Testis (tissue), 3 donors: ENCODE results near the gene DCHS1. TPM values are rescaled to one million over a fixed set of nuclear protein-coding genes. Genes with fewer than 3 reads are reported as not detected.

Experiments
- DNase-seq: peaks from one replicate; pipeline ENCODE4 v3.0.0-alpha.2; 2019
- H3K27ac ChIP-seq, 2 donors: fragments of 200-600 bp; sonication (generic); one replicate each; pipeline ENCODE4 v1.5.1; 2019
- H3K27me3 ChIP-seq: fragments of 200-600 bp; sonication (generic); one replicate; pipeline ENCODE4 v1.5.1; 2019
- H3K36me3 ChIP-seq: fragments of 200-600 bp; sonication (generic); one replicate; pipeline ENCODE4 v1.5.1; 2017; ENCODE audit warnings: low read depth; ENCODE audit errors: missing control alignments
- H3K4me1 ChIP-seq: fragments of 200-600 bp; sonication (generic); one replicate; pipeline ENCODE4 v1.5.1; 2019
- H3K4me3 ChIP-seq, 2 donors: fragments of 200-600 bp; sonication (generic); one replicate each; pipeline ENCODE4 v1.5.1; 2017 to 2019
- H3K9me3 ChIP-seq: fragments of 200-600 bp; sonication (generic); one replicate; pipeline ENCODE4 v1.5.1; 2017
- CTCF ChIP-seq, 3 experiments: fragments of 450-650 bp in 2 of 3; fragments of 200-600 bp in 1 of 3; sonication (generic) in 1 of 3; IDR thresholded peaks; one replicate each; pipeline ENCODE4 v1.5.1; 2016 to 2019; ENCODE audit warnings: antibody characterized with exemption in 3 of 3, mild to moderate bottlenecking in 2 of 3, moderate library complexity in 1 of 3
- POLR2A ChIP-seq: fragments of 450-650 bp; IDR thresholded peaks from one replicate; pipeline ENCODE4 v1.6.1; 2017; ENCODE audit warnings: antibody characterized with exemption, mild to moderate bottlenecking, moderate library complexity
- WGBS, 2 donors: methylation state at CpG; one replicate each; pipeline ENCODE4 v1.1.5; 2018; 5-methylcytosine and 5-hydroxymethylcytosine counted together
- intact Hi-C: fragments of 100-400 bp; cut with DNase I; formaldehyde crosslinking; loops from one replicate; pipeline ENCODE4 v1.15.1; 2023; ENCODE audit warnings: low total_unique reads
- polyA plus RNA-seq: library from polyadenylated mRNA; stranded (reverse); fragments of 350-450 nt; fragmentation: Illumina TruSeq; extraction: RNeasy Lipid Tissue Mini Kit (QIAGEN cat#74804); gene quantifications from one replicate; pipeline ENCODE4 v1.2.3, GENCODE V29; 2014; ENCODE audit warnings: low read depth, low replicate concordance; ENCODE audit not compliant: insufficient read depth
- total RNA-seq, 2 donors: library from RNA; depleted of rRNA; stranded (reverse); fragments of >200 nt; gene quantifications; one replicate each; pipeline ENCODE4 v1.2.3, GENCODE V29; 2016

DCHS1 gene
- total and polyA plus RNA-seq, 3 donors from 2014 or later, result 7.1 to 14.2 (median 8.8) TPM

DNA sequence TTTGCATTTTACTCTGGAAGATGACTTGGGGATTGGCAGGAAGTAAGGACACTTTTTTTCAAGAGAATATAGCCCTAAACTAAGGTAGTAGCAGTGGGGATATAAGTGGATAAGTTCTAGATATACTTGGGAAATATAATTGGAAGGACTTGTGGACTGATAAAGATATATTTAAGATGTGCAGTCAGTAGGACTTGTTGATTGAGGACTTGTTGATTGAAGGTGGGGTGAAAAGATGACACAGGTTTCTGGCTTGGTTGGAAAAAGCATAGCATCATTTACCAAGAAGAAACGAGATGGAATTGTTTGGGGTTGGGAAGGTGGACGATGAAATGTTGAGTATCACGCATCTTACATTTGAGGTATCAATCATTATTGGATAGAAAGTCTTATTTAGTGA lies 42.1 kb downstream of the DCHS1 start:
- no peaks in the 10 kb centered on the region for H3K36me3 ChIP-seq

GRCh38 chr11:6612213-6613041 lies 43.2 kb downstream of the DCHS1 start, which contains the start of gene TAF10:
TAF10 (minus strand) TSS chr11:6612216; CDS start chr11:6612189, 27 bp downstream.
- Histone ChIP-seq H3K27me3 (no peaks in the 10 kb centered on the region), H3K4me3 (peak within 1 kb of the TSS; percentile 67 to 93), H3K9me3 (no peaks in the 10 kb centered on the region), H3K4me1 (peaks cover 13% of the 10 kb centered on the region), H3K36me3 (no peaks in the 10 kb centered on the region), H3K27ac (peak within 1 kb of the TSS; percentile 90 to 92)
- 0% methylated on average over 24 to 51 of the region's 51 CpGs for WGBS, 2 donors
- peak; percentile 98 for DNase-seq
- TF ChIP-seq CTCF (IDR thresholded peaks at IDR 0.05), result peak; percentile 10 to 29 (median 24)
- peak; percentile 91 for TF ChIP-seq POLR2A
- intact Hi-C loops, result no loop called here

More for the DNA sequence above, 42.1 kb downstream of the DCHS1 start:
- TF ChIP-seq CTCF (IDR thresholded peaks at IDR 0.05) (no peak), POLR2A (no peak)
- DNase-seq, result no peak
- H3K9me3 ChIP-seq, result no peaks in the 10 kb centered on the region
- intact Hi-C loops, result no loop called here
- H3K4me1 ChIP-seq, result peaks cover 8% of the 10 kb centered on the region
- peak overlapping the region; percentile 88 to 92 for H3K27ac ChIP-seq
- H3K27me3 ChIP-seq, result no peaks in the 10 kb centered on the region
- 90 to 93% methylated on average over 3 of the region's 3 CpGs for WGBS, 2 donors
- no peak overlapping the region for H3K4me3 ChIP-seq

GRCh38 chr11:6611963-6612212 lies 43.7 kb downstream of the DCHS1 start:
- no peaks in the 10 kb centered on the region for H3K9me3 ChIP-seq
- no peaks in the 10 kb centered on the region for H3K36me3 ChIP-seq
- intact Hi-C loops, result no loop called here
- TF ChIP-seq CTCF (IDR thresholded peaks at IDR 0.05), result no peak
- no peak for TF ChIP-seq POLR2A
- peak overlapping the region; percentile 90 to 92 for H3K27ac ChIP-seq
- peak overlapping the region; percentile 67 to 93 for H3K4me3 ChIP-seq
- WGBS, 2 donors, result 2% methylated on average over 19 of the region's 36 CpGs; no CpG with 5 or more reads in 1 of the 2 donors
- H3K27me3 ChIP-seq, result no peaks in the 10 kb centered on the region
- H3K4me1 ChIP-seq, result peaks cover 18% of the 10 kb centered on the region
- DNase-seq, result no peak

GRCh38 chr11:6611092-6611962 lies 44.3 kb downstream of the DCHS1 start:
- peaks cover 24% of the 10 kb centered on the region for H3K4me1 ChIP-seq
- H3K4me3 ChIP-seq, result peak overlapping the region; percentile 67 to 93
- no peaks in the 10 kb centered on the region for H3K9me3 ChIP-seq
- no peaks in the 10 kb centered on the region for H3K36me3 ChIP-seq
- peak; percentile 37 for DNase-seq
- TF ChIP-seq POLR2A (no peak), CTCF (IDR thresholded peaks at IDR 0.05) (no peak)
- 10 to 11% methylated on average over 31 to 39 of the region's 39 CpGs for WGBS, 2 donors
- no peaks in the 10 kb centered on the region for H3K27me3 ChIP-seq
- intact Hi-C loops, result no loop called here
- H3K27ac ChIP-seq, result peak overlapping the region; percentile 90 to 92
